ENCODE measurements around the gene SNX8. TPM values are rescaled to one million over a fixed set of nuclear protein-coding genes. Genes with fewer than 3 reads are reported as not detected.

Gene SNX8
- total and polyA plus RNA-seq, 2 of the 8 experiments (the other 6 are each of a cell fraction or from before 2014, with no cell fraction given) = 46.2 to 70.8 TPM

DNA sequence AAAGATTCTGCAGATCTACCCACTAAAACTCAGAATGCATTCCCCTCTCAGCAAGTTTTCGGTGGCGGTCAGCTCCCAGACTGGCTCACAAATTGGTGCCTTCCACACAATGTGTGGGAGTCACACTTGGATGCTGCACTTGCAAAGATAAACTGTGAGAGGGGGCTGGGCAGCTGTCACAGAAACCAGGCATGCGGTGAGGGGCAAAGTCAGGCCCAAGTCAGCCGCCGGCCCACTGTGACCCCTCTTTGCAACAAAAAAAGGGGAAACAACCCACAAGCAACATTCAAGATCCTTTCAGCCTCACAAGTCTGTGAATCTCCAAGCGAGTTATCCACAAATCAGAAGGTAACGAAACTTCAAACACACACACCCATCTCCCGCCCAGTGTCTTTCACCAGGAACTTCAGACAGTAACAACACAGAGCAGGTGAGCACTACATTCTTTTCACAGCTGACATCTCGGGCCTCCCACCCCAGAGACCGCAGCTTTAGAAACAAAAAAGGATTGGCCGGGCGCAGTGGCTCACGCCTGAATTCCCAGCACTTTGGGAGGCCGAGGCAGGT lies 32.0 kb downstream of the SNX8 start (continued):
- TF ChIP-seq SP1 (IDR thresholded peaks at IDR 0.05; ENCODE audit: low read depth, low read length) (no peak), GTF2F1 (IDR thresholded peaks at IDR 0.05; ENCODE audit: borderline replicate concordance, low read depth, low read length) (no peak)
